ENCODE results near the gene ZFP57. TPM values are rescaled to one million over a fixed set of nuclear protein-coding genes. Genes with fewer than 3 reads are reported as not detected.

Gene ZFP57
- not detected in 5 replicates for total RNA-seq (2022; extraction: Qiagen RNA extraction)

GRCh38 chr6:29680904-29681303, at the start of gene ZFP57:
TSS of gene ZFP57 (minus strand) at chr6:29681152. CDS start at chr6:29677003, 4,149 bp downstream.

GRCh38 chr6:29723262-29723665, 42.3 kb upstream of the ZFP57 start, which contains the start of gene HLA-F:
TSS of gene HLA-F (plus strand) at chr6:29723434. CDS start at chr6:29723464, 30 bp downstream.

GRCh38 chr6:29656798-29657197, 24.2 kb downstream of the ZFP57 start, which contains the start of gene MOG:
TSS of gene MOG (plus strand) at chr6:29657092. CDS start at chr6:29657210, 118 bp downstream.

GRCh38 chr6:29632789-29633533, 48.0 kb downstream of the ZFP57 start, which contains the start of gene GABBR1:
TSS of gene GABBR1 (minus strand) at chr6:29633183. CDS start at chr6:29632385, 798 bp downstream.

Other genes starting within 250 kb of the ZFP57 start
- gene OR10C1, start 241.8 kb downstream of the ZFP57 start, total RNA-seq (2022; extraction: Qiagen RNA extraction) = not detected in 5 replicates
- not detected in 5 replicates for gene OR11A1, start 224.1 kb downstream of the ZFP57 start, total RNA-seq (2022; extraction: Qiagen RNA extraction)
- gene OR2H1, start 224.0 kb downstream of the ZFP57 start, total RNA-seq (2022; extraction: Qiagen RNA extraction) = not detected in 5 replicates
- gene MAS1L, start 193.2 kb downstream of the ZFP57 start, total RNA-seq (2022; extraction: Qiagen RNA extraction) = not detected in 5 replicates
- 0.27 to 0.65 TPM (median 0.61 TPM) in 5 replicates for gene UBD, start 121.4 kb downstream of the ZFP57 start, total RNA-seq (2022; extraction: Qiagen RNA extraction)
- not detected in 5 replicates for gene OR2H2, start 96.0 kb downstream of the ZFP57 start, total RNA-seq (2022; extraction: Qiagen RNA extraction)
- 2.4 to 5.9 TPM (median 4.3 TPM) in 5 replicates for gene GABBR1, start 48.0 kb downstream of the ZFP57 start, total RNA-seq (2022; extraction: Qiagen RNA extraction)
- gene MOG, start 24.1 kb downstream of the ZFP57 start, total RNA-seq (2022; extraction: Qiagen RNA extraction) = not detected in 5 replicates
- gene HLA-F, start 42.3 kb upstream of the ZFP57 start, total RNA-seq (2022; extraction: Qiagen RNA extraction) = 3.3 to 4.0 TPM (median 3.8 TPM) in 5 replicates
- gene HLA-G, start 146.7 kb upstream of the ZFP57 start, total RNA-seq (2022; extraction: Qiagen RNA extraction) = not detected in 5 replicates

Data from A549 treated with dexamethasone at 1 μM for 4 hours (cell line).